ENCODE data around the gene PLCG1. TPM values are rescaled to one million over a fixed set of nuclear protein-coding genes. Genes with fewer than 3 reads are reported as not detected.

The PLCG1 gene
- total and polyA plus RNA-seq, 2 donors (not counting 3 experiments of a cell fraction or from before 2014, with no cell fraction given), result 164 to 224 TPM

DNA sequence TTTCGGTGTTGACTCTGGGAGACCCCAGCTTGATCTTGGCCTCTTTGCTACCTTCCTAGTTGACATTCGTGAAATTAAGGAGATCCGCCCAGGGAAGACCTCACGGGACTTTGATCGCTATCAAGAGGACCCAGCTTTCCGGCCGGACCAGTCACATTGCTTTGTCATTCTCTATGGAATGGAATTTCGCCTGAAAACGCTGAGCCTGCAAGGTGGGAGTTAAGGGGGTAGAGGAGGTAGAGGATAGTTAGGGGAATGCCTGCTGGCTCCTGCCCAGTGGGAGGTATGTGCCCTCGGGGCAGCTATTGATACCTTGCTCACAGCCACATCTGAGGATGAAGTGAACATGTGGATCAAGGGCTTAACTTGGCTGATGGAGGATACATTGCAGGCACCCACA is 22.2 kb downstream of the PLCG1 start:
- FAIRE-seq, result no peak
- H3K27me3 ChIP-seq (ENCODE audit: control insufficient read depth in 2 of 2, insufficient read depth in 2 of 2, low read length in 2 of 2), result no peaks in the 10 kb centered on the region
- H3K9me3 ChIP-seq (replicated peaks; ENCODE audit: control insufficient read depth, insufficient read depth, low read length), result no peaks in the 10 kb centered on the region
- TF ChIP-seq POLR2AphosphoS5 (IDR thresholded peaks at IDR 0.05; ENCODE audit: insufficient read depth, low read depth, low read length) (no peak), FOS (IDR thresholded peaks at IDR 0.05; ENCODE audit: borderline replicate concordance, insufficient read depth, low read length) (no peak), EZH2 (IDR thresholded peaks at IDR 0.05; ENCODE audit: borderline replicate concordance, low read depth, low read length, severe bottlenecking) (no peak), GATA2 (IDR thresholded peaks at IDR 0.05; ENCODE audit: insufficient read depth, insufficient read length, low read depth, low read length) (no peak), JUN (IDR thresholded peaks at IDR 0.05; ENCODE audit: borderline replicate concordance, insufficient read depth, insufficient read length, low read depth) (no peak), POLR2A (IDR thresholded peaks at IDR 0.05; ENCODE audit: low read depth, low read length) (no peak), MYC (IDR thresholded peaks at IDR 0.05; ENCODE audit: low read depth, low read length) (no peak)
- TF ChIP-seq, protein P1, sequence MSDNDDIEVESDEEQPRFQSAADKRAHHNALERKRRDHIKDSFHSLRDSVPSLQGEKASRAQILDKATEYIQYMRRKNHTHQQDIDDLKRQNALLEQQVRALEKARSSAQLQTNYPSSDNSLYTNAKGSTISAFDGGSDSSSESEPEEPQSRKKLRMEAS (IDR thresholded peaks at IDR 0.05; ENCODE audit: insufficient read depth, insufficient read length), result no peak
- TF ChIP-seq, protein P2, sequence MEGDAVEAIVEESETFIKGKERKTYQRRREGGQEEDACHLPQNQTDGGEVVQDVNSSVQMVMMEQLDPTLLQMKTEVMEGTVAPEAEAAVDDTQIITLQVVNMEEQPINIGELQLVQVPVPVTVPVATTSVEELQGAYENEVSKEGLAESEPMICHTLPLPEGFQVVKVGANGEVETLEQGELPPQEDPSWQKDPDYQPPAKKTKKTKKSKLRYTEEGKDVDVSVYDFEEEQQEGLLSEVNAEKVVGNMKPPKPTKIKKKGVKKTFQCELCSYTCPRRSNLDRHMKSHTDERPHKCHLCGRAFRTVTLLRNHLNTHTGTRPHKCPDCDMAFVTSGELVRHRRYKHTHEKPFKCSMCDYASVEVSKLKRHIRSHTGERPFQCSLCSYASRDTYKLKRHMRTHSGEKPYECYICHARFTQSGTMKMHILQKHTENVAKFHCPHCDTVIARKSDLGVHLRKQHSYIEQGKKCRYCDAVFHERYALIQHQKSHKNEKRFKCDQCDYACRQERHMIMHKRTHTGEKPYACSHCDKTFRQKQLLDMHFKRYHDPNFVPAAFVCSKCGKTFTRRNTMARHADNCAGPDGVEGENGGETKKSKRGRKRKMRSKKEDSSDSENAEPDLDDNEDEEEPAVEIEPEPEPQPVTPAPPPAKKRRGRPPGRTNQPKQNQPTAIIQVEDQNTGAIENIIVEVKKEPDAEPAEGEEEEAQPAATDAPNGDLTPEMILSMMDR (IDR thresholded peaks at IDR 0.05; ENCODE audit: extremely low read depth in 1 of 2, insufficient read depth in 1 of 2, low read depth in 1 of 2, low read length in 2 of 2), result no peak
- no peak for DNase-seq (ENCODE audit: low read depth, low spot score)
- no peak overlapping the region for H3K27ac ChIP-seq (ENCODE audit: insufficient read depth, low read depth, low read length)
- POLR2A ChIA-PET, result no interaction called here
- intact Hi-C loops (cut with micrococcal nuclease), result no loop called here
- peaks cover 51% of the 10 kb centered on the region for H3K79me2 ChIP-seq (ENCODE audit: control insufficient read depth, insufficient read depth, low read length)
- no peak overlapping the region for H3K4me3 ChIP-seq (replicated peaks in 1 of 3; ENCODE audit: insufficient read depth in 1 of 3, low read depth in 1 of 3, low read length in 3 of 3)
- peaks cover 3% of the 10 kb centered on the region for H4K20me1 ChIP-seq (replicated peaks; ENCODE audit: control insufficient read depth, extremely low read depth, insufficient read depth, low read length)
- no peak overlapping the region for H3K4me2 ChIP-seq (ENCODE audit: insufficient read depth, low read length)
- H3K9ac ChIP-seq (replicated peaks; ENCODE audit: extremely low read depth, insufficient read depth, low read length), result no peak overlapping the region
- no peaks in the 10 kb centered on the region for H3K4me1 ChIP-seq (ENCODE audit: control insufficient read depth, extremely low read depth, insufficient read depth, low read length)
- no peaks in the 10 kb centered on the region for H3K9me1 ChIP-seq (replicated peaks; ENCODE audit: control insufficient read depth, extremely low read depth, insufficient read depth, low read length)
- CTCF ChIA-PET, result interaction anchor here (0.8 to 1.5 kb wide), 8 partner anchors 8 to 251 kb away, joined by 3 to 8 read pairs (median 3); partner anchors contain the start of gene LPIN3
- dilution Hi-C loops (cut with MboI; ENCODE audit: extremely low pct_ligation_motif_present, low sequenced_read_pairs), result no loop called here
- H2AFZ ChIP-seq (ENCODE audit: low read depth, low read length), result no peak overlapping the region
- no TSS peak for BruUV-seq (replicated peaks)
- H3K36me3 ChIP-seq (ENCODE audit: control insufficient read depth in 2 of 2, extremely low read depth in 1 of 2, insufficient read depth in 2 of 2, low read length in 2 of 2), result peaks cover 12 to 35% of the 10 kb centered on the region in 2 experiments

Data from endothelial cell of umbilical vein (primary cell).